OCI-LY7 (cell line): ENCODE data around the gene ESAM.

Source experiments
- EZH2phosphoT487 ChIP-seq: fragments of 200-600 bp; sonication (generic); IDR thresholded peaks from 2 replicates; pipeline ENCODE4 v1.6.1; 2018; ENCODE audit warnings: low read depth, borderline replicate concordance, mild to moderate bottlenecking, mixed run types, antibody characterized with exemption, low read length, moderate library complexity, mixed read lengths
- TF ChIP-seq, protein P1 (sequence below): fragments of 200-600 bp; sonication (generic); conservative IDR thresholded peaks from 2 replicates; pipeline ENCODE4 v1.5.1; 2014; ENCODE audit warnings: mild to moderate bottlenecking, antibody characterized with exemption, low read length, moderate library complexity, mixed read lengths

- TF ChIP-seq EZH2phosphoT487: no peak
- TF ChIP-seq, protein P1, sequence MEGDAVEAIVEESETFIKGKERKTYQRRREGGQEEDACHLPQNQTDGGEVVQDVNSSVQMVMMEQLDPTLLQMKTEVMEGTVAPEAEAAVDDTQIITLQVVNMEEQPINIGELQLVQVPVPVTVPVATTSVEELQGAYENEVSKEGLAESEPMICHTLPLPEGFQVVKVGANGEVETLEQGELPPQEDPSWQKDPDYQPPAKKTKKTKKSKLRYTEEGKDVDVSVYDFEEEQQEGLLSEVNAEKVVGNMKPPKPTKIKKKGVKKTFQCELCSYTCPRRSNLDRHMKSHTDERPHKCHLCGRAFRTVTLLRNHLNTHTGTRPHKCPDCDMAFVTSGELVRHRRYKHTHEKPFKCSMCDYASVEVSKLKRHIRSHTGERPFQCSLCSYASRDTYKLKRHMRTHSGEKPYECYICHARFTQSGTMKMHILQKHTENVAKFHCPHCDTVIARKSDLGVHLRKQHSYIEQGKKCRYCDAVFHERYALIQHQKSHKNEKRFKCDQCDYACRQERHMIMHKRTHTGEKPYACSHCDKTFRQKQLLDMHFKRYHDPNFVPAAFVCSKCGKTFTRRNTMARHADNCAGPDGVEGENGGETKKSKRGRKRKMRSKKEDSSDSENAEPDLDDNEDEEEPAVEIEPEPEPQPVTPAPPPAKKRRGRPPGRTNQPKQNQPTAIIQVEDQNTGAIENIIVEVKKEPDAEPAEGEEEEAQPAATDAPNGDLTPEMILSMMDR: no peak
Observed at GRCh38 chr11:124783002-124783401, 20.9 kb upstream of the ESAM start.
